Suprapubic skin (tissue), 4 donors: ENCODE results near the gene APOBEC3H.

Source experiments
- CTCF ChIP-seq, 2 donors: fragments of 200-600 bp in 1 of 2; fragments of 450-650 bp in 1 of 2; sonication (generic) in 1 of 2; IDR thresholded peaks; one replicate each; pipeline ENCODE4 v1.5.1; 2016 to 2019; ENCODE audit warnings: antibody characterized with exemption in 2 of 2, mild to moderate bottlenecking in 1 of 2, moderate library complexity in 1 of 2
- EP300 ChIP-seq: sonication (generic); formaldehyde crosslinking; IDR thresholded peaks from one replicate; pipeline ENCODE4 v1.6.1; 2017; ENCODE audit warnings: antibody characterized with exemption
- POLR2A ChIP-seq, 2 donors: fragments of 450-650 bp; IDR thresholded peaks; one replicate each; pipeline ENCODE4 v1.6.1; 2017; ENCODE audit warnings: antibody characterized with exemption in 2 of 2, mild to moderate bottlenecking in 2 of 2, moderate library complexity in 2 of 2
- POLR2AphosphoS5 ChIP-seq, 3 donors: sonication (generic); formaldehyde crosslinking; IDR thresholded peaks; one replicate each; pipeline ENCODE4 v1.6.1; 2017; ENCODE audit warnings: antibody characterized with exemption in 3 of 3

GRCh38 chr22:39151329-39151975 lies 54.4 kb downstream of the APOBEC3H start:
- no peak for TF ChIP-seq EP300
- TF ChIP-seq POLR2A (IDR thresholded peaks at IDR 0.05) = no peak
- TF ChIP-seq CTCF (IDR thresholded peaks at IDR 0.05) = no peak
- no peak for TF ChIP-seq POLR2AphosphoS5 (IDR thresholded peaks at IDR 0.05)
